Hepatocyte (in vitro differentiated cells): ENCODE measurements around the gene SLC9C2. TPM values are rescaled to one million over a fixed set of nuclear protein-coding genes. Genes with fewer than 3 reads are reported as not detected.
"Not testable (repeated sequence)": the region's sequence is repeated elsewhere in the genome, so short reads cannot be mapped to it uniquely, and the experiment has no call there.

Experiments used
- DNase-seq: peaks from one replicate; pipeline ENCODE4 v3.0.0-alpha.2; 2016; ENCODE audit warnings: low spot score
- H2AFZ ChIP-seq: fragments of 200-600 bp; sonication (generic); 2 replicates; pipeline ENCODE4 v1.6.0; 2016; ENCODE audit warnings: antibody characterized with exemption, mild to moderate bottlenecking
- H3K27ac ChIP-seq: fragments of 200-600 bp; sonication (generic); 2 replicates; pipeline ENCODE4 v1.5.1; 2016; ENCODE audit warnings: mild to moderate bottlenecking
- H3K27me3 ChIP-seq: fragments of 200-600 bp; sonication (generic); 2 replicates; pipeline ENCODE4 v1.6.1; 2016
- H3K36me3 ChIP-seq: fragments of 200-600 bp; sonication (generic); replicated peaks from 2 replicates; pipeline ENCODE4 v1.5.1; 2016; ENCODE audit warnings: low read depth; ENCODE audit not compliant: insufficient read depth
- H3K4me1 ChIP-seq: fragments of 200-600 bp; sonication (generic); 2 replicates; pipeline ENCODE4 v1.5.1; 2016; ENCODE audit warnings: mild to moderate bottlenecking, moderate library complexity; ENCODE audit not compliant: insufficient read depth
- H3K4me2 ChIP-seq: fragments of 200-600 bp; sonication (generic); 2 replicates; pipeline ENCODE4 v1.6.0; 2016
- H3K4me3 ChIP-seq: fragments of 200-600 bp; sonication (generic); 2 replicates; pipeline ENCODE4 v1.5.1; 2016; ENCODE audit warnings: mild to moderate bottlenecking
- H3K79me2 ChIP-seq: fragments of 200-600 bp; sonication (generic); 2 replicates; pipeline ENCODE4 v1.6.0; 2017; ENCODE audit warnings: mild to moderate bottlenecking
- H3K9me2 ChIP-seq: fragments of 200-600 bp; sonication (generic); replicated peaks from 2 replicates; pipeline ENCODE4 v1.6.0; 2017; ENCODE audit warnings: mild to moderate bottlenecking; ENCODE audit not compliant: insufficient read depth
- H3K9me3 ChIP-seq: fragments of 200-600 bp; sonication (generic); 2 replicates; pipeline ENCODE4 v1.5.1; 2016; ENCODE audit warnings: low read depth, mild to moderate bottlenecking
- H4K20me1 ChIP-seq: fragments of 200-600 bp; sonication (generic); 2 replicates; pipeline ENCODE4 v1.6.0; 2016; ENCODE audit warnings: mild to moderate bottlenecking; ENCODE audit not compliant: insufficient read depth, poor library complexity, severe bottlenecking
- EZH2 ChIP-seq: fragments of 200-600 bp; sonication (generic); IDR thresholded peaks from 2 replicates; pipeline ENCODE4 v1.6.1; 2016; ENCODE audit warnings: antibody characterized with exemption, mild to moderate bottlenecking, borderline replicate concordance
- EZH2phosphoT487 ChIP-seq: fragments of 200-600 bp; sonication (generic); IDR thresholded peaks from one replicate; pipeline ENCODE4 v1.6.1; 2018; ENCODE audit warnings: antibody characterized with exemption, mild to moderate bottlenecking, low read depth, moderate library complexity; ENCODE audit not compliant: unreplicated experiment, severe bottlenecking
- WGBS: methylation state at CpG from one replicate; pipeline ENCODE4 v1.1.6; 2016; ENCODE audit warnings: low lambda C conversion rate; ENCODE audit errors: missing lambda C conversion rate; 5-methylcytosine and 5-hydroxymethylcytosine counted together
- polyA plus RNA-seq: library from polyadenylated mRNA; unstranded; fragments of >200 nt; fragmentation: Nextera tagmentation; extraction: Ambion mirVana; gene quantifications from 2 replicates; pipeline ENCODE4 v1.2.1, GENCODE V29; 2016
- total RNA-seq: library from RNA; depleted of rRNA; stranded (reverse); fragments of >200 nt; gene quantifications from 2 replicates; pipeline ENCODE4 v1.2.3, GENCODE V29; 2014
- TF ChIP-seq, protein P1 (sequence below): fragments of 200-600 bp; sonication (generic); IDR thresholded peaks from 2 replicates; pipeline ENCODE4 v1.5.1; 2016; ENCODE audit warnings: antibody characterized with exemption, mild to moderate bottlenecking; ENCODE audit not compliant: poor library complexity

Gene SLC9C2
- total and polyA plus RNA-seq, 2 experiments from 2014 or later: 0.77 to 1.1 TPM

DNA sequence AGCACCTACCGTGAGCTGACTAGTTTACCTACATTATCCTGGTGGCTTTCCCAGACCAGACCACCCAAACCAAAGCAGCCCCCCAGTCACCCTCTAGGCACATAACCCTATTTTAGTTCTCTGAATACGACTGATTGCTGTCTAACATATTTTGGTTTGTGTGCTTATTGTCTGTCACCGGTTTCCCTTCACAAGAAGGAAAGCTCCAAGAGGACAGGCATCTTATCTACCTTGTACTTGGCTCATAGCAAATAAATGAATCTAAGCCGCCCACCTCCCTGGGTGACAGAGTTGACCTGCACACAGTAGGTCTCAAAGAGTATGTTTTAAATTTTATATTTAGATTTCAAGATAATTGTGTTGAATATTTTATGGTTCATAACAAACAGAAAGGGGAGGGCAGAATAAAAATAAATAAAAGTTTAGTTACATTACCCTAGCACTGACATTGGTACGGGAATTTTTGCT, 126.6 kb downstream of the SLC9C2 start:
- Histone ChIP-seq H3K79me2 (peaks cover 48% of the 10 kb centered on the region), H3K27me3 (no peaks in the 10 kb centered on the region), H3K36me3 (no peaks in the 10 kb centered on the region), H3K4me3 (peak overlapping the region; percentile 83), H4K20me1 (peaks cover 26% of the 10 kb centered on the region), H3K4me1 (peaks cover 34% of the 10 kb centered on the region), H3K27ac (peak overlapping the region; percentile 96), H3K9me3 (no peaks in the 10 kb centered on the region), H2AFZ (peak overlapping the region; percentile 82), H3K4me2 (peak overlapping the region; percentile 93), H3K9me2 (no peaks in the 10 kb centered on the region)
- no peak for DNase-seq
- 39% methylated on average over 5 of the region's 5 CpGs for WGBS
- no peak for TF ChIP-seq EZH2
- TF ChIP-seq EZH2phosphoT487: no peak
- TF ChIP-seq, protein P1, sequence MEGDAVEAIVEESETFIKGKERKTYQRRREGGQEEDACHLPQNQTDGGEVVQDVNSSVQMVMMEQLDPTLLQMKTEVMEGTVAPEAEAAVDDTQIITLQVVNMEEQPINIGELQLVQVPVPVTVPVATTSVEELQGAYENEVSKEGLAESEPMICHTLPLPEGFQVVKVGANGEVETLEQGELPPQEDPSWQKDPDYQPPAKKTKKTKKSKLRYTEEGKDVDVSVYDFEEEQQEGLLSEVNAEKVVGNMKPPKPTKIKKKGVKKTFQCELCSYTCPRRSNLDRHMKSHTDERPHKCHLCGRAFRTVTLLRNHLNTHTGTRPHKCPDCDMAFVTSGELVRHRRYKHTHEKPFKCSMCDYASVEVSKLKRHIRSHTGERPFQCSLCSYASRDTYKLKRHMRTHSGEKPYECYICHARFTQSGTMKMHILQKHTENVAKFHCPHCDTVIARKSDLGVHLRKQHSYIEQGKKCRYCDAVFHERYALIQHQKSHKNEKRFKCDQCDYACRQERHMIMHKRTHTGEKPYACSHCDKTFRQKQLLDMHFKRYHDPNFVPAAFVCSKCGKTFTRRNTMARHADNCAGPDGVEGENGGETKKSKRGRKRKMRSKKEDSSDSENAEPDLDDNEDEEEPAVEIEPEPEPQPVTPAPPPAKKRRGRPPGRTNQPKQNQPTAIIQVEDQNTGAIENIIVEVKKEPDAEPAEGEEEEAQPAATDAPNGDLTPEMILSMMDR: no peak

DNA sequence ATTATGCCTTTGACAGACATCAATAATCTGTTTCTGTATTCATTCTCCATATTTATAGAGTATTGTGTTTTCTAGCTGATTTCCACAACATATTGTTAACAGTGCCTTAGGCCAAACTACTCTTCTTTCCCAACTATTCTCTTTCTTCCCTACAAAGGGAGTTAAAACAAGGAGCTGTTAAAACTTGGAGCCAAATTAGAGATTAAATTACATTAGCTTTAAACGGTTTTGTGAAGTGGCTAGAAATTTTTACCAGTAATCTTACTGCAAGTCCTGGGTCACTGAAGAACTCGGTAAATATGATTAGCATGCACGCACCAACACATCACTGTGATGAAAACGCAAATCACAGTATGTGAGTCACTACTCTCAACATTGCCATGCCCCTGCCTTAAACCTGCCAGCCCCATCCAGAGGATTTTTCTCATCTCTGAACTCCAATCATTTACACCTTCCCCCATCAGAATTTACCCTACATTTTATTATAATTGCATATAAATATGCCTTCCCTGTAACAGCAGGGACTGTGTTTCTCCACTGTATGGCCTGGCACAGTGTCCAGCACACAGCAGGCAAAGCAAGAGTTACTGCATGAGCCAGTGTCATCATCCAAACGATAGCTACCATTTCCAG, 127.2 kb downstream of the SLC9C2 start:
- DNase-seq: peak; percentile 56
- peak overlapping the region; percentile 96 for H3K27ac ChIP-seq
- peak overlapping the region; percentile 83 for H3K4me3 ChIP-seq
- H2AFZ ChIP-seq: peak overlapping the region; percentile 82
- H3K4me1 ChIP-seq: peaks cover 34% of the 10 kb centered on the region
- TF ChIP-seq EZH2: no peak
- TF ChIP-seq, protein P1: no peak
- no peak for TF ChIP-seq EZH2phosphoT487
- no peaks in the 10 kb centered on the region for H3K9me3 ChIP-seq
- peaks cover 23% of the 10 kb centered on the region for H4K20me1 ChIP-seq
- H3K4me2 ChIP-seq: peak overlapping the region; percentile 93
- no peaks in the 10 kb centered on the region for H3K36me3 ChIP-seq
- H3K9me2 ChIP-seq: no peaks in the 10 kb centered on the region
- 16% methylated on average over 5 of the region's 5 CpGs for WGBS
- no peaks in the 10 kb centered on the region for H3K27me3 ChIP-seq
- H3K79me2 ChIP-seq: peaks cover 48% of the 10 kb centered on the region

DNA sequence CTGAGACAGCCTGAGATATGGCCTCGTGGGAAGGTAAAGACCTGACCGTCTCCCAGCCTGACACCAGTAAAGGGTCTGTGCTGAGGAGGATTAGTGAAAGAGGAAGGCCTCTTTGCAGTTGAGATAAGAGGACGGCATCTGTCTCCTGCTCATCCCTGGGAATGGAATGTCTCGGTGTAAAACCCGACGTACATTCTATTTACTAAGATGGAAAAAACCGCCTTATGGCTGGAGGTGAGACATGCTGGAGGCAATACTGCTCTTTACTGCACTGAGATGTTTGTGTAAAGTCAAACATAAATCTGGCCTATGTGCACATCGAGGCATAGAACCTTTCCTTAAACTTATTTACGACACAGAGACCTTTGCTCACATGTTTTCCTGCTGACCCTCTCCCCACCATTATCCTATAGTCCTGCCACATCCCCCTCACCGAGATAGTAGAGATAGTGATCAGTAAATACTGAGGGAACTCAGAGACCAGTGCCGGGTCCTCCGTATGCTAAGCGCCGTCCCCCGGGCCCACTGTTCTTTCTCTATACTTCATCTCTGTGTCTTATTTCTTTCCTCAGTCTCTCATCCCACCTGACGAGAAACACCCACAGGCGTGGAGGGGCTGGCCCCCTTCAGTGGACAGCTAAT, 128.0 kb downstream of the SLC9C2 start:
- WGBS: 14% methylated on average over 17 of the region's 17 CpGs
- Histone ChIP-seq H3K79me2 (peaks cover 44% of the 10 kb centered on the region), H3K27ac (peak overlapping the region; percentile 96), H3K4me3 (peak overlapping the region; percentile 29), H4K20me1 (peaks cover 15% of the 10 kb centered on the region), H3K4me2 (peak overlapping the region; percentile 93), H2AFZ (peak overlapping the region; percentile 60), H3K4me1 (peaks cover 30% of the 10 kb centered on the region)
- not testable (repeated sequence) for H3K9me3 ChIP-seq, H3K9me2 ChIP-seq, H3K27me3 ChIP-seq, H3K36me3 ChIP-seq
- peak; percentile 28 for DNase-seq

DNA sequence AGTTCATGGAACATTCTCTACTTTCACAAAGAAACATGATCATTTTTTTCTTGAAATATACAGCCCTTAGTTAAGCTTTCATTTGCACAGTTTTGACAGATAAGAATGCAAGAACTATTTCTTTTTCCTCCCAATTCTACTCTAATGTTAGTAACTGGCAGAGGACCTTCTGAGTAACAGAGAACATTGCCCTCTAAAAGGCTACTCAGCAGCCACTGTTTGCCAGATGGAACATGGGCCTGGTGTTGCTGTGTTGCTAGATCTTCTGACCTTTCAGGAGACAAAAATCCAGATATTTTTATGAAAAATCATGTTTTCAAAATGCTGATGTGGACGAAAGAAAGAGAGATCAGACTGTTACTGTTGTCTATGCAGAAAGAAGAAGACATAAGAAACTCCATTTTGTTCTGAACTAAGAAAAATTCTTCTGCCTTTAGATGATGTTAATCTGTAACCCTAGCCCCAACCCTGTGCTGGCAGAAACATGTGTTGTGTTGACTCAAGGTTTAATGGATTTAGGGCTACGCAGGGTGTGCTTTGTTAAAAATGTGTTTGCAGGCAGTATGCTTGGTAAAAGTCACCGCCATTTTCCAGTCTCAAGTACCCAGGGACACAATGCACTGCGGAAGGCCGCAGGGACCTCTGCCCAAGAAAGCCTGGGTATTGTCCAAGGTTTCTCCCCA, 128.6 kb downstream of the SLC9C2 start:
- H3K4me1 ChIP-seq: peaks cover 23% of the 10 kb centered on the region
- no peak overlapping the region for H3K4me3 ChIP-seq
- H3K4me2 ChIP-seq: peak overlapping the region; percentile 93
- no peaks in the 10 kb centered on the region for H3K27me3 ChIP-seq
- no peaks in the 10 kb centered on the region for H3K36me3 ChIP-seq
- WGBS: 31% methylated on average over 5 of the region's 5 CpGs
- H3K9me3 ChIP-seq: no peaks in the 10 kb centered on the region
- no peaks in the 10 kb centered on the region for H3K9me2 ChIP-seq
- peaks cover 44% of the 10 kb centered on the region for H3K79me2 ChIP-seq
- peaks cover 8% of the 10 kb centered on the region for H4K20me1 ChIP-seq
- H3K27ac ChIP-seq: peak overlapping the region; percentile 96
- no peak for TF ChIP-seq EZH2
- TF ChIP-seq, protein P1: no peak
- H2AFZ ChIP-seq: peak overlapping the region; percentile 60
- peak; percentile 27 for DNase-seq
